LNCaP clone FGC (cell line): ENCODE results near the gene PLEKHA7.
"Not testable (repeated sequence)": the region's sequence is repeated elsewhere in the genome, so short reads cannot be mapped to it uniquely, and the experiment has no call there.

ENCODE experiments used
- DNase-seq: peaks from one replicate; pipeline ENCODE4 v3.0.0-alpha.2; 2011; ENCODE audit warnings: low read depth
- H3K4me3 ChIP-seq: 2 replicates; pipeline ENCODE4 v1.5.1; 2011; ENCODE audit warnings: mild to moderate bottlenecking, low read depth, low read length, control low read depth
- CTCF ChIP-seq: IDR thresholded peaks from 2 replicates; pipeline ENCODE4 v1.5.1; 2012; ENCODE audit warnings: mild to moderate bottlenecking; ENCODE audit not compliant: control insufficient read depth, insufficient read depth; ENCODE audit errors: extremely low read depth

The PLEKHA7 gene

GRCh38 chr11:17004486-17005148, 9.6 kb downstream of the PLEKHA7 start:
- H3K4me3 ChIP-seq: no peak overlapping the region
- DNase-seq: peak; percentile 68
- TF ChIP-seq CTCF: no peak

- no peak for DNase-seq
- TF ChIP-seq CTCF: no peak
- no peak overlapping the region for H3K4me3 ChIP-seq
These were observed 10.8 kb downstream of the PLEKHA7 start for GRCh38 chr11:17003426-17003825.

- no peak overlapping the region for H3K4me3 ChIP-seq
These were observed 11.7 kb downstream of the PLEKHA7 start for GRCh38 chr11:17002543-17002942.

GRCh38 chr11:17001806-17002205, 12.4 kb downstream of the PLEKHA7 start:
- TF ChIP-seq CTCF: no peak
- no peak for DNase-seq
- H3K4me3 ChIP-seq: no peak overlapping the region

More at GRCh38 chr11:17002543-17002942, 11.7 kb downstream of the PLEKHA7 start:
- DNase-seq: no peak
- TF ChIP-seq CTCF: no peak

- DNase-seq: no peak
- no peak overlapping the region for H3K4me3 ChIP-seq
- TF ChIP-seq CTCF: no peak
These were observed 13.2 kb downstream of the PLEKHA7 start for GRCh38 chr11:17000987-17001386.

- not testable (repeated sequence) for H3K4me3 ChIP-seq, DNase-seq
These were observed 14.0 kb downstream of the PLEKHA7 start for GRCh38 chr11:17000253-17000652.

- no peak overlapping the region for H3K4me3 ChIP-seq
- no peak for DNase-seq
- TF ChIP-seq CTCF: no peak
These were observed 15.1 kb downstream of the PLEKHA7 start for GRCh38 chr11:16999116-16999515.
